HG03103 (cell line): Measurements from ENCODE around the gene GJB6.
"Not testable (repeated sequence)": the region's sequence is repeated elsewhere in the genome, so short reads cannot be mapped to it uniquely, and the experiment has no call there.

ENCODE experiments used
- ATAC-seq: cut with Tn5 transposase; IDR thresholded peaks from one replicate; pipeline ENCODE4 v1.9.1; 2021; ENCODE audit warnings: low read depth; ENCODE audit not compliant: unreplicated experiment

The GJB6 gene

DNA sequence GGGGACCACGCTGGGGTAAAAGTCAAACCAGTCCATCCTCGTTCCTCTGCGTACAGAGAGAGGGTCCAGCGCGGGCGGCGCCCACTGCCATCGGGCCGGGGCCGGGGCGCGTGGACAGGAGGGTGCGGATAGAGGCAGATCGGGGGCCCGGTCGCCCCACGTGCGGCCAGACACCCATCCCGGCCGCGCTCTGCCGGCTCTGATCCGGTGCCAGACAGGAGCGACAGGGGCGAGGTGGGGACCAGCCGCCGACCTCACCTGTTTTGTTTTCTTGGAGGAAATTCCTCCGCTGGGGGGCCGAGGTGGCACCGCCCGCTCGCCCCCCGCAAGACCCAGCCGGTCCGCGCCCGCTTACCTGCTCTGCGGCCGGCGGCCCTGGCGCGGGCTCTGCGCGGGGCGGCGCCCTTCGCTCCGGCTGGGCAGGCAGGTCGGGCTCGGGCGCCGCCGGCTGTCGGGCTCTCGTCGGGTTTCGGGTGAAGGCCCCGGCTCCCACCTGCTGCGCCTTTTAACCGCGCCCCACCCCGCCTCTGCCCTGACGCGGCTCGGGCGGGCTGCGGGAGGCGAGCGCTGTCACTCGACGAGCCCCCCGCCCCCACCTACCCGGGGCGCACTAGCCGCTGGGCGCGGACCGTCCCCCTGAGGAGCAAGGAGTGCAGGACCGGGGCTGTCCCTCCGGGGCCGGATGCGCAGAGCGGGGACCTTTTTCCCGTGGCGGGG lies at the start of gene GJB6:
TSS of gene GJB6 (minus strand) at position 481 of the 717 bp plus-strand sequence. CDS start 8,839 bp downstream, outside the sequence.
- ATAC-seq: no peak

DNA sequence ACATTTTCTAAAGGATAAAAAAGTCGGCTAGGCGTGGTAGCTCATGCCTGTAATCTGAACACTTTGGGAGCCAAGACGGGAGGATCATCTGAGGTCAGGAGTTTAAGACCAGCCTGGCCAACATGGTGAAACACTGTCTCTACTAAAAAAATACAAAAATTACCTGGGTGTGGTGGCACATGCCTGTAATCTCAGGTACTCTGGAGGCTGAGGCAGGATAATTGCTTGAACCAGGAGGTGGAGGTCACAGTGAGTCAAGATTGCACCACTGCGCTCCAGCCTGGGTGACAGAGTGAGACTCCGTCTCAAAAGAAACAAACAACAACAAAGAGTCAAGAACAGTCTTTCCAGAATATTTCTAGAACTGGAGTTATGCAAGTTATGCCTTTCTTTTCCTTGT lies 44.8 kb upstream of the GJB6 start:
- ATAC-seq: not testable (repeated sequence)

DNA sequence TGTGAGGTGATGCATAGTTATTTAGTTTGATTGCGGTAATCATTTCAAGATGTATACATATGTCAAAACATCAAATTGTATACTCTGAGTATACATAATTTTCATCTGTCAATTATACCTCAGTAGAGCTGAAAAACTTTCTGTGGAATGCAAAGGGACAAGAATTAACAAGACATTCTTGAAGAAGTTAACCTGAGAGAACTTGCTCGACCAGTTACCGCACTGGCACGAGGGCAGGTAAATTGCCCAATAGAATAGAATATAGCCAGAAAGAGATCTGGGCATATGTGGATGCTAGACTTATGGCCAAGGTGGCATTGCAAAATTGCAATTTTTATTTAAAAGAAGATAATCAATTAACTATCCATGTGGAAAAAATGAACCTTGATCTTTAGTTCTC lies 42.3 kb upstream of the GJB6 start:
- no peak for ATAC-seq

DNA sequence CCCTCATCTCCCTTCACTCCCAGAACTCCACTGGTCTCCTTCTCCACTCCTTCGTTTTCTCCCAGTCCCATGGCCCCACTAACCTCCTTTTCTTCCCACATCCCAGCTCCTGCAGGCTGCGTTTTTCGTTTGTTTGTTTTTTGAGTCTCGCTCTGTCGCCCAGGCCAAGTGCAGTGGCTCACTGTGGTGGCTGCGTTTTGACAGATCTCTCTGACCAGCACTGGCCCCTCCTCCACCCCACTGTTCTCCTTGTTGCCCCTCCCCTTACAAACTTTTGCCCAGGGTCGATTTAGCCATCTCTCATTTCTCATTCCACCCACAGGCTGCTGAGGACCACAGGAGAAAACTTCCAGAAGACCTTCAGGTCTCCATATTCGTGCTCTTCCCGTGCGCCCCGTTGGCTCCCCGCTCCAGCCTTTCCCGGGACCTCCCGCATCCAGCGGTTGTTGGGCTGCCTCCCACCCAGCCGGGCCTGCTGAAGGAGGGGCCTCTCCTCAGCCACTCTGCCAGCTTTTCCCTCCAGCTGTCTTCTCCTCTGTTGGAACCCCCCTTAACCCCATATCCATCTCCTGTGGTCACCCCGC lies 40.6 kb upstream of the GJB6 start:
- no peak for ATAC-seq

DNA sequence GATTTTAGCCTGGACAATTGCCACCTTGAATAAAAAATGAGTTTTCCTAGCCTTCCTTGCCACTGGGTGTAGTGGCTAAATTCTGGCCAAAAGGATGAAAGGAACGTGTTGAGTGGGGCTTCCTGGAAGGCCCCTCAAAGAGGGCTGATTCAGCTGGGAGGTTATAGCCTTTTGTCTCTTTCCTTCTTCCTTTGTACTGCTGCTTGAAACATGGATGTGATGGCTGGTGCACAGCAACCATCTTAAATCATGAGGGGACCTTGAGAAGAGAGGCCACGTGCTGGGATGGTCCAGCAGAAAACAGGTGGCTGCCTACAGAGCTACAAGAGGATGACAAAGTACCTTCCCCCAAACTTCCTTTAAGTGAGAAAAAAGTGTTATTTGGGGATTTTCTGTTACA lies 40.0 kb upstream of the GJB6 start:
- ATAC-seq: no peak

DNA sequence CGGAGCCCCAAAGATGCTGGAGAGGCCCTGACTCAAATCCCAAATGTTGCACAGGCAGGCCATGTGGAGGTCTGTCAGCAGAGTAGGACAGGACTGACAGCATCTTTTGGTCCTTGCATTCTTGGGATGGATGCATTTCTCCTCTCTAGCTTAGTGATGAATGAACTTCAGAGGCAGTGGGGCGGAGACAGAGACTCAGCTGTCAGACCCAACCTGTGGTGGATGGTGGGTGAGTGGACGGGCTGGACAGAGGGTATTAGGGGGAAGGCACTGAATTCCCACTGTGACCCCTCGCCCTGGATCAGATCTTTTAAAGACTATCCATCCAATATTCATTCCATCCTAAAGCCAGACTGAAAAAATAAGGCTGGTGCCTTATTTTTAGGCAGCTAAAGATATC lies 39.3 kb upstream of the GJB6 start:
- ATAC-seq: no peak

DNA sequence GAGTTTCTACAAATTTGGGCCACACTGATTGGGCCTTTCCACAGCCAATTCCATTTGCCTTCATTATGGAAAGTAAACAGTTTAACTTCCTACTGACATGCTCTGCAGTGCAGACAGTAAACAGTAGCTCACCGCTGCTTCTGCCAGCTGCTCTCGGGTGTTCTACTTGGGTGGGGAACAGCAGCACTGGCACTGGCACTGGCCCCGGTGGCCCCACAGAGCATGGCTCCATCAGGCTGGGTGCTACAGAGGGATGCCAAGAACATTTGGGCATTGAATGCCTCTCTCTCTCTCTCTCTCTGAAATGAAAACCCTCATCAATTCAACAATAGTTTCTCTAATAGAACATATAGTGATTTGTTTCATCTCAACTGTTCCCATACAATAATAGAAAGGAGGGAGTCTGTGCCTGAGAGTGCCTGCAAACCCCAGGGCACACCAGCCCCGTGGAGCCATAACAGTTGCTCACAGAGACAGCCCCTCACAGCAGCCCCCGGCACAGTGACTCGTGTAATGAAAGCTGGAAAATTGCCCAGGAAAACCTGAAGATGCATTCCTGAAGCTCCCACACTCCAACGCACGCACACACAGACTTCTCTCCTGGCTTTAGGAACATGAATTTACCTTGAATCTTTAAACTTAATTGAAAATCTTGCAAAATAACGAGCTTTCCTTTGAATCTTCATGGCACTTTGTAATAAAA lies 38.2 kb upstream of the GJB6 start:
- no peak for ATAC-seq

DNA sequence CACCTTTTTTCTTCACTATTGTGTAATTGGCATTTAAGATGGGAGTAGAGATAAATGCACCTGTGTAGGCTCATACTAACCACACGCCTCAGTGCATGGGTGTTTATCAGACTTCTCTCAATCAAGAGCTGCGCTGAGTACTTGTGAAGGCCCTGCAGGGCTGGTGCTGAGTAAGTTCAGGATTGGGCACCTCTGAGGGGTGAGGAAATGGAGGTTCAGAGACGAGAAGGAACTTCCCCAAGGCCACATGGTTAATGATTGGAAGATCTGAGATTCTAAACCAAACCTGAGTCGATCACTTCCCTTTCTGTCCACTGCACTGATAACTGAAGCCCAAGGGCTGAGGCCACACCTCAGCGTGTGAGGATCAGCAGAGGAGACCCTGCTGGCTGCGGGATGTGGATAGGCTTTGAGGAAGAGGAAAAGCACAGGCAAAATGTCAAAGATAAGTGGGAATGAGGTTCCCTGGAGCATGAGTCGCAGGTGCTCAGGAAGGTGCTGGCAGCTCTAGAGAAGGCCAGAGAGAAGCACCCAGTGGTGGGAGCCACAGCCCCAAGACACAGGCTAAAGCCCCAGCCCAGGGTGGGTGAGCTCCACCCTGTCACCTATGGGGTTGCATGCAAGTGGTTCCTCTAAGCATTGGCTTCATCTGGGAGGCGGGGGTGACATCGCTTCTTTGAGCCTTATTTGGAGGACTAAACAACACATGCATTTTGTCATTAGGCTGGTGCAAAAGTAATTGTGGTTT lies 32.3 kb upstream of the GJB6 start:
- ATAC-seq: peak; percentile 60

DNA sequence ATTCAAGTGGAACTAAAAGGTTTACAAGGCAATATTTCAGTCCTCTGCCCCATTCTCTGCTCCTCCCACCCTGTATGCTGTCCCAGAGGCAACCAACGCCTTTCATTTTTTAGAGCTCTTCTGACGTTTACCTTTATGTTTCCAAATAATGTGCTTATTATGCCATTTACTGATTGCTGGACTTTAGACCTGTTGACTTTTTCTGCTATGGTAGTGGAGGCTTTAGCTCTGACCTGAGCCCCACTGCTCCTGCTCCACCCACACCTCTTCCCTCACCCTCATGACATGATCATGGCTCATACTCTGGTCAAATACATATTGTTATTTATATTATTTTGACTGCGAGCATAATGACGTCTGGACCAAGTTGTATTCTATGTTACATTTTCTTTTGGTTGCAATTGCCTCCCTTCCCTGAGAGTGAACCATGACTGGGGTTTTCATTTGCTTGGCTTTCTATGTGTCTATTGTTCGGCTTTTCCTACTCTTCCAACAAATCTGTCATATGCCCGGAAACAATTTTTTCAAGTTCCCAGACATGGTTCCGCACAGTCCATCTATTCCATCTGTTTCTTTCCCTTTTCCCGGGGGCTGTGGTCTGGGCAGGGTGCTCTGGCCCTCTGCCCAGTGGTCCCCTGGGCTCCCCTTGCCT lies 31.4 kb upstream of the GJB6 start:
- no peak for ATAC-seq

DNA sequence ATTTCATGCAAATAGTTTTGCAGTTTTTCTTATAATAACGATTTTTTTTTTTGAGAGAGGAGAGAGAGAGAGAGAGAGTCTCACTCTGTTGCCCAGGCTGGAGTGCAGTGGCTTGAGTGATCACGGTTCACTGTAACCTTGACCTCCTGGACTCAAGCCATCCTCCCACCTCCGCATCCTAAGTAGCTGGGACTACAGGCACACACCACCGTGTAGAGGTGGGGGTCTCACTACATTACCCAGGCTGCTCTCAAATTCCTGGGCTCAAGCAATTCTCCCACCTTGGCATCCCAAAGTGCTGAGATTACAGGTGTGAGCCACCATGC lies 26.8 kb upstream of the GJB6 start:
- no peak for ATAC-seq

DNA sequence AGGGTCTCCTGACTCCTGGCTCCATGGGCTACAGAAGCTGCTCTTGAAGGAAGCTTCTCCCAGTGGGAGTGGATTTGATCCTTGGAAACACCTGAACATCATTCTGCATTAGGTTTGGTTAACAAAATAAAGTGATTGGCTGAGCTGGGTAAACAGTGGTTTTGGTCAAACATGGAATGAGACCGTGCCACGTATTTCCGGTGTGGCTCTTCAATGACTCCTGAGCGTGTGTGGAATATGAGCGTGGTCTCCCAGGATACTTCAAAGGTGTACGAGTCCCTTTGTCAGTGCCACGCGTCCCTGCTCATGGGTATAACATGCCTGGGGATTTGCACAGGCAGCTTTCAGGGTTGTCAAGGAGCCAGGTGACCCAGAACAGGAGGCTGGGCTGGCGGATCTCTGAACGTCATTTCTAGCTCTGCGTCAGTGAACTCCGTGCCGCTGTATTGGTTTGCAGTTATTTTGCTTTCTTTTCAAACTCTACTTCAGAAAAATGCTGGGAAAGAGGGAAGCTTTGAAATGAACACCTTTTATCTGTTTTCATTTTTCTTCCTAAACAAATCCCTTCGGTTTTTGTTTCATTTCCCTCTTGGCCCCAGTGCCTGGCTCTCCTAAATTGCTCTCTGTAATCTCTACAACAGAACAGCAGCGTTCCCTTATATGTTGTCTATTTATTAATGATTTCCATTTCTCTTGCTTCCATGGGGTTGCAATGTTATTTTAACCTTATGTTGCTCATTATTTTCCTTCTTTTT lies 26.3 kb upstream of the GJB6 start:
- no peak for ATAC-seq

DNA sequence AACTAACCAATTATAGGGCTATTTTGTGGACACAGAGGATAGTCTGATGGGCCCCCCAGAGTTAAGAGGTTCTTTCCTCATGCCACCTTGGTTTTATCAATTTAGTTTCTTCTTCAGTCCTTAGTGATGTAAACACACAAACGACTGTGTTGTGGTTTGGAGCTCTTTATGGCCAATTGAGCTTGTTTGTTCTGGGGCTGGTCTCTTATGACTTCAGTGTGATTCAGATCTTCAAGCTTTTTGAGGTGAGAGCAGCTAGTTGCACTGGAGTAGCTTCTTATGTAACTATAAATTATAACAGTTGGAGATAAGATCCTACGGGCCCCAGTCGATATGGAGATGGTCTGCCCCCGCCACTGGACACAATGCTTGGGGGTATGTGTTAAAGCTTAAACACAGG lies 22.0 kb upstream of the GJB6 start:
- ATAC-seq: no peak

DNA sequence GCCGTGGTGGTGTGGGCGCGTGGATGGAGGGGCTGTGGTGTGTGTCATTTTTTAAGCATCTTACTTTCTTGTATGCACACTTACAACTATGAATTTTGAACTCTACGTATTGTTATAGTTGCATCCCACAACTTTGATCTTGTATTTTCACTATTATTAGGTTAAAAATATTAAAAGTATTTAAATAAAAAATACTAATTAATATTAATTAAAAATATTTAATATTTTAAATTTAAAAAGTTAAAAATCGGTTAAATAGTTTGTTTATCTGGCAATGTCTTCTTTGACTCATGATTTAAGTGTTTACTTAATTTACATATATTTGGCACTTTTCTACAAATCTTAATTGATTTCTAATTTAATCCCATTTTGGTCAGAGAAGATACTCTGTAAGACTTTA lies 17.8 kb upstream of the GJB6 start:
- ATAC-seq: no peak

DNA sequence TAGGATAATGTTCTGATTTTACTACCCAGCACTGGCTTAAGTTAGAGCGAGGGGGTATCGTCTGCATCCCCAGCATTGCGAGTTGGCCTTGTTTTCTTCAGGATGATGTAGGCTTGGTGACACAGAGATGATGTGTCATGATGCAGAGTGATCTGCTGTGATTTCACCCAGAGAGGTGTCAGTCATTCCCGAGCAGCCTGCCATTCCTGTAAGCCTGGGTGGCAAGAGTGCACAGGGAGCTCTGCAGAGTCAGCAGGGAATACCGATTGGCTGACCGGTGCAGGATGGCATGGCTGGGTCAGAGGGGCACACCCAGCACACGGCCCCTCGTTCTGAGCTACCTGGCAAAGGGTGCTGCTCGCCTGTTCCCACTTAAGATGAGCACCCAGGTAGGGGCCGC lies 15.8 kb upstream of the GJB6 start:
- ATAC-seq: no peak

DNA sequence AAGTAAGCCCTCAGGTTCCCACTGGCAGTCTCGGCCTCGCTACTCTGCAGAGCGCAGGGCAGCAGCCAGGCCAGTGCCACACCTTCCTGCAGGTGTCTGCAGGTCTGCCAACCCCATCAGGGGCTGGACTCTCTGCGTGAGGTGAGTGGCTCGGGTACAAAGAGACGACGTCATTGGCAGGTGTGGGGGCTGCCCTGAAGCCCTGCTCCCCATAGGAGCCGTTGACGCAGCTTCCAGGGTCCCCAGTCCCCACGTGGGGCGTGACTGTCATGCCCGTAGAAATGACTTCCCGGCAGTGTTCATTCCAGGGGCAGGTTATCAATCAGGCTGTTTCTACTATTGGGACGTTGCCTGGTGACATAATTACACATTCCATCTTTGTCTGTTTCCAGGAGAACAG lies 15.3 kb upstream of the GJB6 start:
- no peak for ATAC-seq

DNA sequence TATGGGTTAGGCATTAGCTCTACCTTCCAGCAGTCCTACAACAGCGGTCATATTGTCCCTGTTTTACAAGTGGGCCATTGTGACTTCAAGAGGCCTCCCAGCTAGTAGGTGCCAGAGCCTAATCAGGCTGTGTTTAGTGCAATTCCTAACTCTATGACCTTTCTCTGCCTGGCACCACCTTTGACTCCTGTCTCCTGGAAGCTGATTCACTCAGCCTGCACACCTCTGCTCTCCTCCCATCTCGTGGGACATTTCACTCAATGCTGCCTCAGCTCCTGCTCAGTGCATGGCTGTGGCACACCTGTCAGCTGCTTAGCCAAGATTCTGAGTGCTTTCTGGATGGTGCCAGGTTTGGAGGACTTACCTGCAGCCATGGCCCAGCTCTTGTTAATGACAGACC lies 9.5 kb upstream of the GJB6 start:
- no peak for ATAC-seq

DNA sequence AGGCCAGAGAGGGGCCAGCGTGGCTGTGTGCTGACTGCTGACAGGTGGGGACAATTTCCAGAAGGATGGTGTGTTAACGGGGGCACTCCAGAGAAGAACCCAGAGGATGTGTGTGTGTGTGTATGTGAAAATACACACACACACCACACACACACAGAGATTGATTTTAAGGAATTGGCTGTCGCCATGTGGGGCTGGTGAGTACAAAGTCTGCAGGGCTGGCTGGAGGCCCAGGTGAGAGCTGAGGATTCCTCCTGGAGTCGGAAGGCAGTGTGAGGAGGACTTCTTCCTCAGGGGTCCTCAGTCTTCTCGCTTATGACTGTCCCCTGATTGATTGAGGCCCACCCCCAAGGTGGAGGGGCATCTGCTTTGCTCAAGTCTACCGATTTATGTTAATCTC lies 7.6 kb upstream of the GJB6 start:
- ATAC-seq: no peak

DNA sequence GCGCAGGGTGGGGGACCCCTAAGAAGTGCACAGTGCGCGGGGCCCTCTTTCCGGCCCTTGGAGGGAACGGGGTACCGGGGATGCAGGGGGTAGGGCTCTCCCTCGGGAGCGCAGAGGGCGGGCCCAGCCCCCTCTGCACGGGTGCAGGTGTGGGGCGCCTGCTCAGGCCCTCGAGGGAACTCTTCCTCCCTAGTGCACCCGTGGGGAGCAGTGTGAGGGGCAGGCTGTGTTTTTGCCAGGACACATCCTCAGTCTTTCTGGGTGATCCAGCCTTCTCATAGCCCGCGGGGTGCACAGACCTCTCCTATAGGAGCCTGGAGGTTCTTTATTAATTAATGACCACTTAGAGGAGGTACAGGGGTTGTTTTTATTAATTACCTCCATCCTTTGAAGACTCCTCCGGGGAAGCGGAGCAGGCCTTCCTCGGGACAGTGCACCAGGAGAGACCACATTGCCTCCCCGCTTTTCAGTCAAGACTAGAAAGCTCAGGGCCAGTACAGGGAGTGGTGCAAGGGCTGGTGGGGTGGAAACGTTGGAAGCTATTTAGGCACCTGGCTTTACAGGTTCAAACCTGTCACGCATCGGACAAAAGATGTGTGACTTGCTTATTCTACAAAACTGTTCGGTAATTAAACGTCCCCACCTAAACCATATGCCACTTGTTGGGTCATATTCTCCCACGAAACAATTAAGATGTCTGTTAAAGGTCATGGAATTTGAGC lies 598 bp upstream of the GJB6 start:
- no peak for ATAC-seq
